Neutrophil (primary cell): ENCODE measurements around the gene MRPL54.
"Not testable (repeated sequence)": the region's sequence is repeated elsewhere in the genome, so short reads cannot be mapped to it uniquely, and the experiment has no call there.

Experiments used
- H3K27ac ChIP-seq: fragments of 200-600 bp; sonication (generic); 2 replicates; pipeline ENCODE4 v1.5.1; 2016; ENCODE audit warnings: mild to moderate bottlenecking, moderate library complexity
- H3K27me3 ChIP-seq: fragments of 200-600 bp; sonication (generic); 2 replicates; pipeline ENCODE4 v1.6.0; 2016; ENCODE audit warnings: mild to moderate bottlenecking
- H3K36me3 ChIP-seq: fragments of 200-600 bp; sonication (generic); 2 replicates; pipeline ENCODE4 v1.5.1; 2017
- H3K4me1 ChIP-seq, 2 experiments: fragments of 200-600 bp in 1 of 2; sonication (generic) in 1 of 2; 1 replicate in 1 of 2; 2 replicates in 1 of 2; pipeline versions ENCODE4 v1.5.1 to v1.6.1; 2013 to 2016; ENCODE audit warnings: low read depth in 1 of 2, low read length in 1 of 2, mild to moderate bottlenecking in 1 of 2, moderate library complexity in 1 of 2; ENCODE audit not compliant: control insufficient read depth in 1 of 2, insufficient read depth in 1 of 2
- H3K4me3 ChIP-seq, 2 experiments: fragments of 200-600 bp in 1 of 2; sonication (generic) in 1 of 2; 1 replicate in 1 of 2; 2 replicates in 1 of 2; pipeline ENCODE4 v1.5.1; 2013 to 2016; ENCODE audit warnings: low read depth in 1 of 2, low read length in 1 of 2, mild to moderate bottlenecking in 1 of 2, moderate library complexity in 1 of 2
- H3K9me3 ChIP-seq: fragments of 200-600 bp; sonication (generic); 2 replicates; pipeline ENCODE4 v1.5.1; 2016
- TF ChIP-seq, protein P1 (sequence below): fragments of 200-600 bp; sonication (generic); IDR thresholded peaks from 2 replicates; pipeline ENCODE4 v1.5.1; 2016; ENCODE audit warnings: antibody characterized with exemption

MRPL54 gene

DNA sequence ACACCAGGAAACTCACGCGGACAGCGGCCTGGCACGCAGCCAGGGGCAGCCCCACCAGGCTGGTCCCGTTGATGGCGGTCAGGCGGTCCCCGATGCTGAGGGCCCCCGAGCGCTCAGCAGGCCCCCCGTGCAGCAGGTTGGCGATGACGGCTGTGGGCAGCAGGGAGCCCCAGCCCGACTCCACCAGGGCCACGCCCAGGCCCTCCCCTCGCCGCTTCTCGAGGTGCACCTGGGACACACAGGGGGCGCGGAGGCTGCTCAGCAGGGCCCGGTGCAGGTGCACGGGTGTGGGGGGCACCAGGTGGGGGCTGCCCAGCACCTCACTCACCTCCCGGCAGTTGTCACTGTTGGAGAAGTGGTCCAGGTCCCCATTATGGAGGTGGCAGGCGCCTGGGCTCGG, 10.0 kb upstream of the MRPL54 start:
- no peaks in the 10 kb centered on the region for H3K9me3 ChIP-seq
- no peaks in the 10 kb centered on the region for H3K27me3 ChIP-seq
- H3K36me3 ChIP-seq = peaks cover 57% of the 10 kb centered on the region
- no peak overlapping the region for H3K27ac ChIP-seq
- no peak overlapping the region for H3K4me3 ChIP-seq
- H3K4me1 ChIP-seq = no peaks in the 10 kb centered on the region
- TF ChIP-seq, protein P1, sequence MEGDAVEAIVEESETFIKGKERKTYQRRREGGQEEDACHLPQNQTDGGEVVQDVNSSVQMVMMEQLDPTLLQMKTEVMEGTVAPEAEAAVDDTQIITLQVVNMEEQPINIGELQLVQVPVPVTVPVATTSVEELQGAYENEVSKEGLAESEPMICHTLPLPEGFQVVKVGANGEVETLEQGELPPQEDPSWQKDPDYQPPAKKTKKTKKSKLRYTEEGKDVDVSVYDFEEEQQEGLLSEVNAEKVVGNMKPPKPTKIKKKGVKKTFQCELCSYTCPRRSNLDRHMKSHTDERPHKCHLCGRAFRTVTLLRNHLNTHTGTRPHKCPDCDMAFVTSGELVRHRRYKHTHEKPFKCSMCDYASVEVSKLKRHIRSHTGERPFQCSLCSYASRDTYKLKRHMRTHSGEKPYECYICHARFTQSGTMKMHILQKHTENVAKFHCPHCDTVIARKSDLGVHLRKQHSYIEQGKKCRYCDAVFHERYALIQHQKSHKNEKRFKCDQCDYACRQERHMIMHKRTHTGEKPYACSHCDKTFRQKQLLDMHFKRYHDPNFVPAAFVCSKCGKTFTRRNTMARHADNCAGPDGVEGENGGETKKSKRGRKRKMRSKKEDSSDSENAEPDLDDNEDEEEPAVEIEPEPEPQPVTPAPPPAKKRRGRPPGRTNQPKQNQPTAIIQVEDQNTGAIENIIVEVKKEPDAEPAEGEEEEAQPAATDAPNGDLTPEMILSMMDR = no peak

DNA sequence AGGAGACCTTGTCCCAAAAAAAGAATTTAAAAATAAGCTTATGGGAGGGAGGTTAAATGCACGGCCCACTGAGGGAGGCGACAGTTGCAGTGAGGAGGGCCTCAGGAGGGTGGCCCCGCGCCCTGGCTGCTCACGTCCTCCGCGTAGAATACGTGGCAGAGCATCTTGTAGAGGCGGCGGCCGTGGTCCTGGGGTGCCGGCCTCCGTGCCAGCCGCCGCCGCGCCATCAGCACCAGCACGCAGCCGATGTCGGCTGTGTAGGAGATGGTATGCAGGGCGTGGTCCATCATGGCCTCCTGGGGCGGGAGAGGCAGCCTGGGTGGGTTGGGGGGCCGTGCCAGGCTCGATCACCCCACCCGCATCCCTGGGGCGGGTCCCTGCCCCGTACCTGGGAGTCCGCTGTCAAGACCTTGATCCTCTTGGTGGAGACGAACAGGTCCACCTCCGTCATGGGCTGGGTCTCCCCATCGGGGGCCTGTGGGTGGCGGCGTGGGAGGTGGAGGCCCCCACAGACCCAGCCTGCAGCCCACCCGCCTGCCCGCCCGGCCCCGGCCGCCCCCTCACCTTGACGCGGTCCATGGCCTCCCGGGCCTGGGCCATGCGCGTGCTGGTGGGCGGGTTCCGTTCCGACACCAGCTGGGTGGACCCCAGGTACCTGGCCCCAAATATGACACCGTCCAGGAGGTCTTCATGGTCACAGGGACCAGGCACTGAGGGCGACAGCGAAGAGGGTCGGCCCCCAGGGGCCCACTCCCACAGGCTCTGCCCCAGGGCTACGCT, 8.7 kb upstream of the MRPL54 start:
- Histone ChIP-seq H3K27me3 (no peaks in the 10 kb centered on the region), H3K4me1 (no peaks in the 10 kb centered on the region), H3K4me3 (no peak overlapping the region), H3K27ac (no peak overlapping the region), H3K36me3 (peaks cover 70% of the 10 kb centered on the region), H3K9me3 (no peaks in the 10 kb centered on the region)
- TF ChIP-seq, protein P1 = no peak

DNA sequence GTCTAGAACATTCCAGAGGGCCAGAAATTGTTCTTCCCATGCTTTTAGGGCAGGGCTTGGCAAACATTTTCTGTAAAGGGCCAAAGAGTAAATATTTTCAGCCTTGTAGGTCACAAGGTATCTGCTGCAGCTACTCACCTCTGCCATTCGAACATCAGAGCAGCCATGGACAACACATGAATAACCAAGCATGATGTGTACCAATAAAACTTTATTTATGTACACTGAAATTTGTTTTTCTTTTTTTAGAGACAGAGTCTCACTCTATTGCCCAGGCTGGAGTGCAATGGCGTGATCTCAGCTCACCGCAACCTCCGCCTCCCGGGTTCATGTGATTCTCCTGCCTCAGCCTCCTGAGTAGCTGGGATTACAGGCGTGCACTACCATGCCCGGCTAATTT, 4.8 kb upstream of the MRPL54 start:
- Histone ChIP-seq H3K4me1 (peaks cover 14 to 18% of the 10 kb centered on the region in 2 experiments), H3K36me3 (peaks cover 48% of the 10 kb centered on the region)

DNA sequence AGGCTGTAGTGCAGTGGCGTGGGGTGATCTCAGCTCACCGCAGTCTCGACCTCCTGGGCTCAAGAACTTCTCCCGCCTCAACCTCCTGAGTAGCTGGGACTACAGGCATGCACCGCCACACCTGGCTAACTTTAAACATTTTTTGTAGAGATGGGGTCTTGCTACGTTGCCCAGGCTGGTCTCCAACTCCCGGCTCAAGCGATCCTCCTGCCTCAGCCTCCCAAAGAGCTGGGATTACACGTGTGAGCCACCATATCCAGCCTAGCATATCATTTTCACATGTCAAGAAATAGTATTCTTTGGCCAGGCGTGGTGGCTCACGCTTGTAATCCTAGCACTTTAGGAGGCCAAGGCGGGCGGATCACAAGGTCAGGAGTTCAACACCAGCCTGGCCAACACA, 4.2 kb upstream of the MRPL54 start:
- H3K4me1 ChIP-seq = peaks cover 19 to 23% of the 10 kb centered on the region in 2 experiments
- H3K36me3 ChIP-seq = peaks cover 42% of the 10 kb centered on the region
- not testable (repeated sequence) for H3K27ac ChIP-seq, H3K27me3 ChIP-seq, H3K4me3 ChIP-seq, H3K9me3 ChIP-seq

More for the DNA sequence above, 4.8 kb upstream of the MRPL54 start:
- not testable (repeated sequence) for H3K27me3 ChIP-seq, H3K27ac ChIP-seq, H3K4me3 ChIP-seq, H3K9me3 ChIP-seq

DNA sequence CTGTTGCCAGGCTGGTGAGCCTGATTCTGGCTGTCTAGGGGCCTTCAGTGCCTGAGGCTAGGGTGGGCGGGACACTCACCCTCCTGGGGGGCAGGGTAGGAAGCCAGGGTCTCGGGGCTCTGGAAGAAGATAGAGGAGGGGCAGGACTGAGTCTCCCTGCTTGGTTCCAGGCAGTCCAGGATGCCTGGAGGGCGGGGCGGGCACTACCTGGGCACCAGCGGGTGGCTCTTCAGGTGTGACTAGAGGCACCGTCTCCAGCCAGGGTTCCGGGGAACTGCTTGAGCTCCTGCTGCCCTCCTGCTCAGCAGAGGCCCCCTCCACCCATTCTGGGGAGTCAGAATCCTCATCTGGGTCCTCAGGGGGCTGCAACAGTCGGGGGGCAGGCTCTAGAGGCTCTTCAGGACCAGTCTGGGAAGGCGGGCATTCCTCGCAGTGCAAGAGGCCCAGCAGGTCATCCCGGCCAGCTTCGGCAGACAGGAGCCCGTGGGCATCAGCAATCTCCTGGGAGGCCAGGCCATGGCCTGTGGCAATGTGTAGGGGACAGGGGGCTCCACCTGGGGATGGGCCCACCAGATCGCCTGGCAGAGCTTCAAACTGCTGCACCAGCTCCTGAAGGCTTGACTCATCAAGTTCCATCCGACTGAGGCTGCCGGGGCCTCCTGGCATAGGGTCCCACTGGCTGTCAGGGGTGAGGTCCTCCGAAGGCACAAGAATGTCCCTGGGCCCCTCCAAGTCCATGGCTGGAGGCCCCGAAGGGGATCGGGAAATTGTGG, 2.8 kb upstream of the MRPL54 start:
- no peak overlapping the region for H3K27ac ChIP-seq

DNA sequence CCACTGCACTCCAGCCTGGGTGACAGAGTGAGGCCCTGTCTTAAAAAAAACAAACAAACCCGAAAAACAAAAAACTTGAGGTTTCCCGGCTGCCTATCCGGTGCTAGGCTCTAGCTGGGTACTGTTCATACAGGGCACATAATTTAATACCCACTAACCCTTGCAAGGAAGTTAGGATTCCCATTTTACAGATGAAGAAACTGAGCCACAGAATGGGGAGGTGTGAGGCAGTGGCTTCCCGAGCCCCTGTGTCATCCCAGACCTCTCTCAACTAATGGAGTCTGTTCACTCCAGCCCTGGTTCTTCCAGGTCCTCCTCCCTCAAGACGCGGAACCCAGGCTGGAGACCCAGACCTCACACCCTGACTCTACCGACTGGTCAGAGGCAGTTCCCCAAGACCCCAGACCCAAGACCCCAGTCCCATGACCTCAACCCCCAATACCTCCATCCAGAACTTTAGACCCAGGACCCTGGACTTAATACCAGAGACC, 1.6 kb upstream of the MRPL54 start:
- Histone ChIP-seq H3K27ac (peak overlapping the region; percentile 98), H3K9me3 (no peaks in the 10 kb centered on the region), H3K36me3 (peaks cover 30% of the 10 kb centered on the region), H3K27me3 (no peaks in the 10 kb centered on the region), H3K4me1 (peaks cover 22 to 28% of the 10 kb centered on the region in 2 experiments), H3K4me3 (peak overlapping the region; percentile 83 to 88)
- TF ChIP-seq, protein P1 = no peak

More for the DNA sequence above, 2.8 kb upstream of the MRPL54 start:
- no peak overlapping the region for H3K4me3 ChIP-seq
- peaks cover 30% of the 10 kb centered on the region for H3K36me3 ChIP-seq
- H3K4me1 ChIP-seq = peaks cover 22 to 28% of the 10 kb centered on the region in 2 experiments
- TF ChIP-seq, protein P1 = no peak
- no peaks in the 10 kb centered on the region for H3K9me3 ChIP-seq
- no peaks in the 10 kb centered on the region for H3K27me3 ChIP-seq
